Fibroblast of lung (primary cell): ENCODE results near the gene BMP4.

Source experiments
- EZH2 ChIP-seq: IDR thresholded peaks from 2 replicates; pipeline ENCODE4 v1.5.1; 2012; ENCODE audit warnings: low read length, control low read depth, mild to moderate bottlenecking; ENCODE audit errors: missing control alignments
- TF ChIP-seq, protein P1 (sequence below), 2 donors: IDR thresholded peaks in 1 of 2; conservative IDR thresholded peaks in 1 of 2; 1 replicate in 1 of 2; 2 replicates in 1 of 2; pipeline ENCODE4 v1.5.1; 2011 to 2012; ENCODE audit warnings: low read length in 2 of 2, control low read depth in 1 of 2, inconsistent platforms in 1 of 2, low read depth in 1 of 2, mild to moderate bottlenecking in 1 of 2

DNA sequence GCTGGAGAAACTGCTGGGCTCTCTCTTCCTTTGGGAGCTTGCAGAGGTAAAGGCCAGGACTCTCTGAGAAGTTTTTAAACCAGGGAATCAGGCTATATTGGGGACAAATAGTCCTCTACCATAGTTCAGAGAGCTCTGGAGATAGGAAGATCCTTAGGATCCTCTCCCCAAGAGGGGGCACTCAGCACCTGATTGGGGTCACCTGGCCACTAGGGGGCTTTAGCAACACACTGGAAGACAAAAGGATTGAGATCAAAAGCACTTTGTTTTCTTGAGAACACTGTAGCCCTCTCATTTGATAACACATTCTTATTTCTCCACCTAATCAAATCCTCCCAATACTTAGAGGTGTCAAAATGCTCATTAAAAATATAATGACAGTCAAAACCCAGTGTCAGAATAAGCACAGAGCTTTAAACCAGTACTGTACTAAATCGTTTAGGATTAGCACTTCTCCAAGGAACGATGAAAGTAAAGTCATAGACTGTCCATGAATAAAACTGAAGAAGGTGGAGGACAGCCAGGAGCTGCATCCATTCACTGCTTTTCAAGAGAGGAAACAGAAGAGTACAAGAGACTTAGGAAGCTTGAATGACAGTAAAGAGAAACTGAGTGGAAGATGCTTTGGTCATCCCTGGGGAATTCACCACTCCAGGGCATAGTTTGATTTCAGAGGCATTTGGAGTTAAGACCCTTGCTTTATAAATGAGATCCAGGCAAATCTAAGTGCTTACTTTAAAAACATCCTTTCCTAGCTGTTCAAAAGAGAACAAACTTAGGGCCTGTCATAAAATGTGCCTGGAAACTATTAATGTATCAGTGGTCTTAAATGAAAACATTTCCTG is 26.5 kb downstream of the BMP4 start:
- TF ChIP-seq, protein P1, sequence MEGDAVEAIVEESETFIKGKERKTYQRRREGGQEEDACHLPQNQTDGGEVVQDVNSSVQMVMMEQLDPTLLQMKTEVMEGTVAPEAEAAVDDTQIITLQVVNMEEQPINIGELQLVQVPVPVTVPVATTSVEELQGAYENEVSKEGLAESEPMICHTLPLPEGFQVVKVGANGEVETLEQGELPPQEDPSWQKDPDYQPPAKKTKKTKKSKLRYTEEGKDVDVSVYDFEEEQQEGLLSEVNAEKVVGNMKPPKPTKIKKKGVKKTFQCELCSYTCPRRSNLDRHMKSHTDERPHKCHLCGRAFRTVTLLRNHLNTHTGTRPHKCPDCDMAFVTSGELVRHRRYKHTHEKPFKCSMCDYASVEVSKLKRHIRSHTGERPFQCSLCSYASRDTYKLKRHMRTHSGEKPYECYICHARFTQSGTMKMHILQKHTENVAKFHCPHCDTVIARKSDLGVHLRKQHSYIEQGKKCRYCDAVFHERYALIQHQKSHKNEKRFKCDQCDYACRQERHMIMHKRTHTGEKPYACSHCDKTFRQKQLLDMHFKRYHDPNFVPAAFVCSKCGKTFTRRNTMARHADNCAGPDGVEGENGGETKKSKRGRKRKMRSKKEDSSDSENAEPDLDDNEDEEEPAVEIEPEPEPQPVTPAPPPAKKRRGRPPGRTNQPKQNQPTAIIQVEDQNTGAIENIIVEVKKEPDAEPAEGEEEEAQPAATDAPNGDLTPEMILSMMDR (conservative IDR thresholded peaks at IDR 0.05 in 1 of 2, IDR thresholded peaks at IDR 0.05 in 1 of 2; ENCODE audit: low read depth in 1 of 2, low read length in 2 of 2), result peak in 1 of 2 donors; percentile 25
- no peak for TF ChIP-seq EZH2
